Retinal pigment epithelial cell (primary cell): ENCODE measurements around the gene DBX1.

Experiments used
- DNase-seq: peaks from one replicate; pipeline ENCODE4 v3.0.0-alpha.2; 2010; ENCODE audit warnings: low read depth
- H3K4me3 ChIP-seq: 2 replicates; pipeline ENCODE4 v1.5.1; 2011; ENCODE audit warnings: mild to moderate bottlenecking, low read length, control low read depth, moderate library complexity
- TF ChIP-seq, protein P1 (sequence below): conservative IDR thresholded peaks from 2 replicates; pipeline ENCODE4 v1.5.1; 2011; ENCODE audit warnings: low read depth, low read length, control low read depth, inconsistent platforms

Gene DBX1

DNA sequence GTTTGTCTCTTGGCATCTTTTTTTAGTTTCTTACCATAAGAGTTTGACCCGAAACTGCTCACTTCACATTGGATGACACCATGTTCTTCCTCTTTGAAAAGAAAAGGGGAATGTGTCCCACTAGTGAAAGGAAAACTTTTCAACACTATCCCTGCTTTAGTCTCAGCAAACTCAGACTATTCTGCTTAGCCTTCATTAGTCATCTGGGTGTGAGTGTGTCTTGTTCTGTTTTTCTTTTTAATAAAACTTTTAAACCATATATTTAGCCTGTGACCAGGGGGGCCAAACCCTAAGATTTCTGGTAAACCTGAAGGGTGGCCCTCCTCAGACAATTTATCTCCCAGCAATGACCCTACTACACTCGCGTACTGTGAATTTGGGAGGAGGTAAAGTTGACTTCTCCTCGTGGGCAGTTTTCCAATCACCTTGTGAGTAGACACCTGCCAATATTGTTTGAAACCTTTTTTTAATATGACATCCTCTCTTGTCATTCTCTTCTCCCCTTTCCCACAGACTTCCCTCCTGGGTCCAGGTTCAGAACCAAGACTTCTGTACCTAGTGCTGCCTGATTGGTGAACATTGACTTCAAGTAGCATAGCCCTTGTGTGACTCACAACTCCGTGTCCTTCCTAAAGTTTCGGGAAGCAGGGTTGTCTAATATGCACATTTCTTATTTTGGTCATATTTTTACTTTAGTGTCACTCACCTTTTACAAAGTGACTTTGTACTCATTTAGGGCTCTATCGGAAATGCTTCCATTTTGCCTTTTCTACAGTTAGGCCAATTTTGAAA, 39.9 kb downstream of the DBX1 start:
- no peak overlapping the region for H3K4me3 ChIP-seq
- DNase-seq: no peak
- TF ChIP-seq, protein P1, sequence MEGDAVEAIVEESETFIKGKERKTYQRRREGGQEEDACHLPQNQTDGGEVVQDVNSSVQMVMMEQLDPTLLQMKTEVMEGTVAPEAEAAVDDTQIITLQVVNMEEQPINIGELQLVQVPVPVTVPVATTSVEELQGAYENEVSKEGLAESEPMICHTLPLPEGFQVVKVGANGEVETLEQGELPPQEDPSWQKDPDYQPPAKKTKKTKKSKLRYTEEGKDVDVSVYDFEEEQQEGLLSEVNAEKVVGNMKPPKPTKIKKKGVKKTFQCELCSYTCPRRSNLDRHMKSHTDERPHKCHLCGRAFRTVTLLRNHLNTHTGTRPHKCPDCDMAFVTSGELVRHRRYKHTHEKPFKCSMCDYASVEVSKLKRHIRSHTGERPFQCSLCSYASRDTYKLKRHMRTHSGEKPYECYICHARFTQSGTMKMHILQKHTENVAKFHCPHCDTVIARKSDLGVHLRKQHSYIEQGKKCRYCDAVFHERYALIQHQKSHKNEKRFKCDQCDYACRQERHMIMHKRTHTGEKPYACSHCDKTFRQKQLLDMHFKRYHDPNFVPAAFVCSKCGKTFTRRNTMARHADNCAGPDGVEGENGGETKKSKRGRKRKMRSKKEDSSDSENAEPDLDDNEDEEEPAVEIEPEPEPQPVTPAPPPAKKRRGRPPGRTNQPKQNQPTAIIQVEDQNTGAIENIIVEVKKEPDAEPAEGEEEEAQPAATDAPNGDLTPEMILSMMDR: no peak

DNA sequence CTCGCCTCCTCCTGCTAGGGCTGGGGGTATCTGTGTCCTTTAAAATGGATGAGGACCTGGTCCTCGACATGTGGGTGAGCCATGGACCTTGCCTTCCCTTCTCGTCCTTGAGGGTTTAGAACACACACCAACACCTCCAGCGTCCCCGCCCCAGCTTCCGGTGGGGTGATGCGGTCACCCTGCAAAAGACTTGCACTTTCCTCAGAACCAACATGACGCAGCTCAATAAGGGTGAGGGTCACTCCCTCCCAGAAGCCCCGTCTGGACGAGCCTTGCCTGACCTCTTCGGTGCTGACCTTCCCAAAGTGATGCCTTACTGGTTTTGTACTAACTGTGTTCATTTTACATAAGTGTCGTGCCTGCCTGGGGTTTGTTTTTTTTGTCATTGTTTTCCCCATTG, 41.0 kb downstream of the DBX1 start:
- H3K4me3 ChIP-seq: no peak overlapping the region
- no peak for DNase-seq
- TF ChIP-seq, protein P1: no peak

DNA sequence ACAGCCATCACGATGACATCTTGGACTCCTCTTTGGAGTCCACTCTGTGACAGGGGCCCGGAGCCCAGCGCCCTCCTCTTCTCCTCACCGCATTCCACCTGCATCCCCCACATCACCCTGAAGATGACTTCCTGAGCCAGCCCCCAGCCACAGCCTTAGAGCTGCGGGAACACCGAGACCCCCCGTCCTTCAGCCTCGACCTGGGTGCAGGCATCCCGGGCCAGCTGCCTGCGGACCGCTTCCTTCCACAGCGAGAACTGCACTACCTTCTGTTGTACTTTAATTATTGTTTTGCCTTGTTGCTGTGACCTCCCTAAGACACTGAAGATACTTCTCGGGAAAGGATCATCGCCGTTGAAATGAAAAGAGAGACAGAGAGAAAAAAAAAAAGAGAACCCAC, 42.1 kb downstream of the DBX1 start:
- TF ChIP-seq, protein P1: no peak
- no peak overlapping the region for H3K4me3 ChIP-seq
- no peak for DNase-seq

DNA sequence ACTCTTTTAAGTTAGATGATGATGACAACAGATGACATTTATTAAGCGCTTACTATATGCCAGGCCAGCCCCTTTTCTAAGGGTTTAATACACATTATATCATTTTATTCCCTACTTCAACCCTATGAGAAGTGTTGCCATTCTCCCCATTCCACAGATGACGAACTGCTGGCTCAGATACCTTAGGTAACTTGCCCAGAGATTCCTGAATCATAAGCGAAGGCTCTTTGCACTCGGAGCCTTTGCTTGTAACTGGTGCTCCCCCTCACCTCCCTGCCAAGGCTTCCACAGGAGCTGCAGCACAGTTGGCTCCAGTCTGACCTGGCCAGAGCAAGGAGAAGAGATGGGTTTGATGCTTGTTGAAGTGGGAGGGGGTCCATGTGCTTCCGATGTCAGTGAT, 43.0 kb downstream of the DBX1 start:
- DNase-seq: no peak
- TF ChIP-seq, protein P1: no peak
- H3K4me3 ChIP-seq: no peak overlapping the region

DNA sequence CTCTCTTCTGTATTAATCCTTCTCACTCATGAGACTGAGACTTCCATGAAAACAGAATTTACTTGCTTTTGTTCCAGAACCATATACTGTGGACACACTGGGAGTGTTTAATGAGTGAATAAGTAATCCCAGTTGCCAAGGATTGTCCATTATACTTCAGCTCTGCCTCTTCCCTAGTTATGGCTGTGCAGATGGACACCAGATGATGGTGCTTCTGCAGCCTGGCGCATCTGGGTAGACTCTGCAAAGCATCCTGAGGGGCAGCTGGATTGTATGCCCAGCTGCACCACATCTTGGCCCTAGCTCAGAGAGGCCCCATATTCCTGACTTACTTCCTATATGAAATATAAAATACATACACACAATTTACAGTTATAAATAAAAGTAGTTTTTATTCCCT, 43.5 kb downstream of the DBX1 start:
- H3K4me3 ChIP-seq: no peak overlapping the region
- DNase-seq: no peak
- TF ChIP-seq, protein P1: no peak

DNA sequence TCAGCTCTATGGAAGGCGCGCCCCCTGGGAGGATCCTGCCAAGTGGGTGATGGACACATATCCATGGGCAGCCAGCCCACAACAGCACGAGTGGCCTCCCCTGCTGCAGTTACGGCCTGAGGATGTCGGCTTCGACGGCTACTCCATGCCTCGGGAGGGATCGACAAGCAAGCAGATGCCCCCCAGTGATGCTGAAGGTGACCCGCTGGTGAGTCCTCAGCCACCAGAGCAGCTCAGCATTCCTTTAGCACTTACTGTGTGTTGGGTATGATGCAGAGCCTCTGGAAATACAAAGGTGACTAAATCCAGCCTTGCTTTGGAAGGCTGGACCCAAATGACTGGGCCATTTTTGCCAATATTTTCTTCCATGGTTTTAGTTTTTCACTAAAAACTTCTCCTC, 45.7 kb downstream of the DBX1 start:
- no peak for DNase-seq
- TF ChIP-seq, protein P1: no peak
- no peak overlapping the region for H3K4me3 ChIP-seq

DNA sequence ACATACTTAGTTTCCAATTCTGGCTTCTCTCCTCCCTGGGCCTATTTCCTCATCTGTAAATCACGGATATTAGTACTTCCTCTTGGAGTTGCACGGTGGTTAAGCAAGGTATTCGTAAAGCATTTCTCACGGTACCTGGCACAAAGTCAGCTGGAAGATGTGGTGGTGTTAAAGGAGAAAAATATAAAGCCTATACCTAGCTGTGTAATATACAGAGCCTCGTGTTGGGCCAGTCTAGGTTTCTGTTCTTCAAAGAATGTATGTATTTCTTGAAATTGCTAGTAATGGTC, 47.2 kb downstream of the DBX1 start:
- TF ChIP-seq, protein P1: no peak
- DNase-seq: no peak
- no peak overlapping the region for H3K4me3 ChIP-seq
